Fibroblast of mammary gland (primary cell): ENCODE measurements around the gene SIX2.

Experiments used
- DNase-seq: peaks from one replicate; pipeline ENCODE4 v3.0.0-alpha.2; 2010; ENCODE audit warnings: low read depth
- H3K4me3 ChIP-seq: 2 replicates; pipeline ENCODE4 v1.5.1; 2011; ENCODE audit warnings: low read depth, mild to moderate bottlenecking, low read length, moderate library complexity; ENCODE audit not compliant: control insufficient read depth
- CTCF ChIP-seq: conservative IDR thresholded peaks from 2 replicates; pipeline ENCODE4 v1.5.1; 2011; ENCODE audit warnings: low read depth, low read length, inconsistent platforms; ENCODE audit not compliant: control insufficient read depth, insufficient read depth

Gene SIX2

GRCh38 chr2:45024600-45025291 lies 15.5 kb upstream of the SIX2 start:
- TF ChIP-seq CTCF = peak; percentile 27
- no peak overlapping the region for H3K4me3 ChIP-seq
- DNase-seq = peak; percentile 95

- DNase-seq = no peak
- H3K4me3 ChIP-seq = no peak overlapping the region
- no peak for TF ChIP-seq CTCF
Observed at GRCh38 chr2:45024097-45024496, 14.8 kb upstream of the SIX2 start.

GRCh38 chr2:45020439-45020838 lies 11.2 kb upstream of the SIX2 start:
- no peak for TF ChIP-seq CTCF
- DNase-seq = no peak
- no peak overlapping the region for H3K4me3 ChIP-seq

GRCh38 chr2:45018023-45018422 lies 8.8 kb upstream of the SIX2 start:
- no peak for TF ChIP-seq CTCF
- no peak overlapping the region for H3K4me3 ChIP-seq
- no peak for DNase-seq

- TF ChIP-seq CTCF = no peak
- H3K4me3 ChIP-seq = no peak overlapping the region
- DNase-seq = no peak
Observed at GRCh38 chr2:45014831-45015230, 5.6 kb upstream of the SIX2 start.

- peak; percentile 70 for DNase-seq
- H3K4me3 ChIP-seq = peak overlapping the region; percentile 40
- TF ChIP-seq CTCF = no peak
Observed at GRCh38 chr2:45014016-45014702, 4.9 kb upstream of the SIX2 start.
